T-helper 1 cell treated with Interleukin-12 subunit alpha and Interleukin-12 subunit beta and Interleukin-4 antibody, amounts not matched to agents 30 ng/mL and 1 ng/mL, for 36 hours (primary cell): Measurements from ENCODE around the gene ANGPTL2. TPM values are rescaled to one million over a fixed set of nuclear protein-coding genes. Genes with fewer than 3 reads are reported as not detected.

ENCODE experiments used
- intact Hi-C: fragments of 100-400 bp; cut with micrococcal nuclease; formaldehyde crosslinking; loops from one replicate; pipeline ENCODE4 v1.15.1; 2024
- total RNA-seq: library from RNA; stranded (reverse); gene quantifications from 2 replicates; pipeline ENCODE4 v1.2.3, GENCODE V29; 2022

The ANGPTL2 gene
- total RNA-seq, 1 donor from 2014 or later, result not detected

- intact Hi-C loops, result no loop called here
Measured at GRCh38 chr9:127121628-127122175, 733 bp downstream of the ANGPTL2 start.

GRCh38 chr9:127119320-127119709 lies 3.1 kb downstream of the ANGPTL2 start:
- intact Hi-C loops, result loop anchor here (5.0 kb wide), 2 partner anchors 132 to 177 kb away; no protein-coding TSS in a partner anchor

- intact Hi-C loops, result loop anchor here (5.0 kb wide), 2 partner anchors 131 to 176 kb away; no protein-coding TSS in a partner anchor
Measured at GRCh38 chr9:127118597-127119319, 3.7 kb downstream of the ANGPTL2 start.

GRCh38 chr9:127117801-127118200 lies 4.6 kb downstream of the ANGPTL2 start:
- intact Hi-C loops, result loop anchor here (5.0 kb wide), 2 partner anchors 130 to 176 kb away; no protein-coding TSS in a partner anchor

GRCh38 chr9:127116957-127117356 lies 5.5 kb downstream of the ANGPTL2 start:
- intact Hi-C loops, result loop anchor here (5.0 kb wide), 2 partner anchors 130 to 175 kb away; no protein-coding TSS in a partner anchor

- intact Hi-C loops, result loop anchor here (5.0 kb wide), 2 partner anchors 129 to 174 kb away; no protein-coding TSS in a partner anchor
Measured at GRCh38 chr9:127116088-127116726, 6.2 kb downstream of the ANGPTL2 start.

- intact Hi-C loops, result loop anchor here (5.0 kb wide), 2 partner anchors 127 to 172 kb away; no protein-coding TSS in a partner anchor
Measured at GRCh38 chr9:127114606-127115005, 7.8 kb downstream of the ANGPTL2 start.

GRCh38 chr9:127113191-127113972 lies 9.1 kb downstream of the ANGPTL2 start:
- intact Hi-C loops, result no loop called here

- intact Hi-C loops, result no loop called here
Measured at GRCh38 chr9:127112735-127113161, 9.7 kb downstream of the ANGPTL2 start.

GRCh38 chr9:127112056-127112455 lies 10.4 kb downstream of the ANGPTL2 start:
- intact Hi-C loops, result no loop called here

GRCh38 chr9:127109212-127109711 lies 13.2 kb downstream of the ANGPTL2 start:
- intact Hi-C loops, result no loop called here

GRCh38 chr9:127107929-127108876 lies 14.2 kb downstream of the ANGPTL2 start:
- intact Hi-C loops, result no loop called here

- intact Hi-C loops, result no loop called here
Measured at GRCh38 chr9:127107171-127107928, 15.1 kb downstream of the ANGPTL2 start.

- intact Hi-C loops, result no loop called here
Measured at GRCh38 chr9:127106466-127106855, 16.0 kb downstream of the ANGPTL2 start.

- intact Hi-C loops, result no loop called here
Measured at GRCh38 chr9:127105805-127106465, 16.5 kb downstream of the ANGPTL2 start.

- intact Hi-C loops, result no loop called here
Measured at GRCh38 chr9:127104581-127105311, 17.7 kb downstream of the ANGPTL2 start.

GRCh38 chr9:127102788-127103187 lies 19.6 kb downstream of the ANGPTL2 start:
- intact Hi-C loops, result no loop called here

GRCh38 chr9:127102176-127102575 lies 20.3 kb downstream of the ANGPTL2 start:
- intact Hi-C loops, result no loop called here
